Heart left ventricle (tissue), 13 donors: ENCODE measurements around the gene EDRF1.

ENCODE experiments used
- CTCF ChIP-seq, 12 donors: fragments of 200-600 bp; sonication (generic) in 4 of 12; IDR thresholded peaks; one replicate each; pipeline versions ENCODE4 v1.5.0 to v1.8.0; 2018 to 2022; ENCODE audit warnings: antibody characterized with exemption in 12 of 12, mild to moderate bottlenecking in 5 of 12
- POLR2A ChIP-seq, 2 donors: fragments of 450-650 bp; IDR thresholded peaks; one replicate each; pipeline ENCODE4 v1.6.1; 2017; ENCODE audit warnings: antibody characterized with exemption in 2 of 2, mild to moderate bottlenecking in 2 of 2, moderate library complexity in 2 of 2
- donor health status: ischemic (EF 13 %, LVEDD 7.1; RV severe dilation, severe dysfunction).
- donor health status: DM: no; HTN: yes; CAD: no.
- donor health status: DM: no; HTN: no; CAD: no.
- donor health status: ischemic (EF 25% LVEDD 6.9; RV normal size, moderate dysfunction).
- donor health status: ischemic (EF 25% LVEDD 5.7; RV mildly dilated, moderate dysfunction).
- donor health status: ischemic (EF 35%, LVEDD 5.7; RV mildly dilated, moderate dysfunction).
- donor health status: nonischemic (EF 11% LVEDD 7.7; RV severe dilation, severe dysfunction).
- donor health status: DM: yes; HTN: yes; CAD: no.
- donor health status: PGD.
- donor health status: ischemic (EF 29% LVEDD 5.4; RV normal size, mild dysfunction).
- donor health status: nonischemic (EF 23%, LVEDD 6.1; RV moderate dilation, normal function).

GRCh38 chr10:125747417-125747816 lies 27.9 kb downstream of the EDRF1 start:
- TF ChIP-seq CTCF (IDR thresholded peaks at IDR 0.05), result no peak
- no peak for TF ChIP-seq POLR2A (IDR thresholded peaks at IDR 0.05)
